CD14-positive monocyte (primary cell): ENCODE data around the gene HS6ST2. TPM values are rescaled to one million over a fixed set of nuclear protein-coding genes. Genes with fewer than 3 reads are reported as not detected.

Experiments
- DNase-seq, 3 donors: peaks; one replicate each; pipeline ENCODE4 v3.0.0-alpha.2; 2011 to 2022
- H2AFZ ChIP-seq: 2 replicates; pipeline ENCODE4 v1.6.0; 2012; ENCODE audit warnings: mild to moderate bottlenecking, low read depth, low read length, inconsistent platforms; ENCODE audit not compliant: insufficient read depth, poor library complexity, severe bottlenecking
- H3K27ac ChIP-seq, 2 donors: 1 replicate in 1 of 2; 2 replicates in 1 of 2; pipeline ENCODE4 v1.5.1; 2012 to 2013; ENCODE audit warnings: low read length in 2 of 2, control low read depth in 1 of 2, inconsistent platforms in 1 of 2, low read depth in 1 of 2, mild to moderate bottlenecking in 1 of 2
- H3K27me3 ChIP-seq, 2 donors: one replicate each; pipeline versions ENCODE4 v1.6.0 to v1.6.1; 2011 to 2013; ENCODE audit warnings: low read length in 2 of 2; ENCODE audit not compliant: control insufficient read depth in 2 of 2, insufficient read depth in 2 of 2
- H3K36me3 ChIP-seq, 2 donors: replicated peaks in 1 of 2; 1 replicate in 1 of 2; 2 replicates in 1 of 2; pipeline versions ENCODE4 v1.5.1 to v1.6.1; 2012 to 2013; ENCODE audit warnings: low read length in 2 of 2, control low read depth in 1 of 2, inconsistent platforms in 1 of 2, mild to moderate bottlenecking in 1 of 2; ENCODE audit not compliant: insufficient read depth in 2 of 2, control insufficient read depth in 1 of 2
- H3K4me1 ChIP-seq, 2 donors: 1 replicate in 1 of 2; 2 replicates in 1 of 2; pipeline versions ENCODE4 v1.5.1 to v1.6.1; 2012 to 2013; ENCODE audit warnings: low read length in 2 of 2, control low read depth in 1 of 2, inconsistent platforms in 1 of 2, mild to moderate bottlenecking in 1 of 2, moderate library complexity in 1 of 2; ENCODE audit not compliant: insufficient read depth in 2 of 2, control insufficient read depth in 1 of 2
- H3K4me2 ChIP-seq: replicated peaks from 2 replicates; pipeline ENCODE3; 2012; ENCODE audit warnings: low read length, moderate library complexity, mild to moderate bottlenecking; ENCODE audit not compliant: poor library complexity, severe bottlenecking; ENCODE audit errors: extremely low read depth
- H3K4me3 ChIP-seq, 3 experiments: fragments of 200-600 bp in 1 of 3; sonication (generic) in 1 of 3; replicated peaks in 1 of 3; 1 replicate in 2 of 3; 2 replicates in 1 of 3; pipeline ENCODE4 v1.5.1; 2011 to 2013; ENCODE audit warnings: low read length in 3 of 3, mild to moderate bottlenecking in 3 of 3, control low read depth in 2 of 3, low read depth in 2 of 3, inconsistent platforms in 1 of 3, moderate library complexity in 1 of 3
- H3K79me2 ChIP-seq: 2 replicates; pipeline ENCODE4 v1.6.0; 2012; ENCODE audit warnings: mild to moderate bottlenecking, control low read depth, inconsistent platforms, low read length, moderate library complexity; ENCODE audit not compliant: insufficient read depth
- H3K9ac ChIP-seq: 2 replicates; pipeline ENCODE4 v1.6.0; 2017; ENCODE audit warnings: low read length, mild to moderate bottlenecking; ENCODE audit not compliant: insufficient read depth, poor library complexity, severe bottlenecking
- H3K9me3 ChIP-seq, 2 donors: replicated peaks in 1 of 2; 1 replicate in 1 of 2; 2 replicates in 1 of 2; pipeline versions ENCODE4 v1.5.1 to v1.6.1; 2012 to 2013; ENCODE audit warnings: low read length in 2 of 2, control low read depth in 1 of 2; ENCODE audit not compliant: control insufficient read depth in 1 of 2, insufficient read depth in 1 of 2
- H4K20me1 ChIP-seq: 2 replicates; pipeline ENCODE4 v1.6.0; 2012; ENCODE audit warnings: mild to moderate bottlenecking, low read length, control low read depth, moderate library complexity; ENCODE audit not compliant: insufficient read depth
- H3K27ac Mint-ChIP-seq, 7 donors: one replicate each; pipeline ENCODE4 v1.8.0; 2020; ENCODE audit warnings: mild to moderate bottlenecking in 7 of 7, mixed read lengths in 7 of 7, moderate library complexity in 6 of 7, inconsistent platforms in 2 of 7
- H3K27me3 Mint-ChIP-seq, 3 donors: one replicate each; pipeline ENCODE4 v1.8.0; 2021 to 2022; ENCODE audit warnings: low read depth in 3 of 3, mild to moderate bottlenecking in 3 of 3, mixed read lengths in 3 of 3, moderate library complexity in 3 of 3, inconsistent platforms in 1 of 3
- H3K36me3 Mint-ChIP-seq, 2 donors: one replicate each; pipeline ENCODE4 v1.8.0; 2020; ENCODE audit warnings: mixed read lengths in 2 of 2, inconsistent platforms in 1 of 2, mild to moderate bottlenecking in 1 of 2
- H3K4me1 Mint-ChIP-seq: one replicate; pipeline ENCODE4 v1.8.0; 2020; ENCODE audit warnings: mild to moderate bottlenecking, mixed read lengths
- H3K4me3 Mint-ChIP-seq, 2 donors: one replicate each; pipeline ENCODE4 v1.8.0; 2020; ENCODE audit warnings: mild to moderate bottlenecking in 2 of 2, mixed read lengths in 2 of 2, moderate library complexity in 1 of 2
- H3K9me3 Mint-ChIP-seq, 7 donors: one replicate each; pipeline ENCODE4 v1.8.0; 2020 to 2022; ENCODE audit warnings: mixed read lengths in 7 of 7, mild to moderate bottlenecking in 6 of 7, moderate library complexity in 6 of 7, inconsistent platforms in 2 of 7
- CTCF ChIP-seq: fragments of 200-600 bp; IDR thresholded peaks from one replicate; pipeline ENCODE4 v1.8.0; 2022; ENCODE audit warnings: antibody characterized with exemption, mild to moderate bottlenecking
- WGBS: methylation state at CpG from one replicate; pipeline ENCODE4 v1.1.5; 2013; ENCODE audit warnings: missing lambda C conversion rate; ENCODE audit not compliant: insufficient coverage; 5-methylcytosine and 5-hydroxymethylcytosine counted together
- intact Hi-C, 2 donors: fragments of 100-400 bp; cut with micrococcal nuclease; formaldehyde crosslinking; loops; one replicate each; pipeline versions ENCODE4 v1.15.0 to v1.15.1; 2023
- polyA plus RNA-seq, 3 donors: library from polyadenylated mRNA; depleted of rRNA in 1 of 3; unstranded in 2 of 3; stranded (reverse) in 1 of 3; fragments of 300-500 nt in 2 of 3; fragments of >200 nt in 1 of 3; fragmentation: Illumina TruSeq in 2 of 3; gene quantifications; 1 replicate in 2 of 3; 2 replicates in 1 of 3; pipeline ENCODE4 v1.2.3, GENCODE V29; 2012 to 2021

Gene HS6ST2
- polyA plus RNA-seq, 3 donors: not detected

GRCh38 chrX:132955690-132956089 lies 2.7 kb downstream of the HS6ST2 start:
- Histone ChIP-seq H4K20me1 (no peaks in the 10 kb centered on the region), H3K9ac (no peak overlapping the region), H3K4me3 (no peak overlapping the region), H3K4me1 (no peaks in the 10 kb centered on the region), H3K27ac (no peak overlapping the region), H3K9me3 (peaks cover 0 to 31% of the 10 kb centered on the region in 2 donors), H3K36me3 (no peaks in the 10 kb centered on the region), H2AFZ (no peak overlapping the region), H3K4me2 (no peak overlapping the region), H3K79me2 (no peaks in the 10 kb centered on the region), H3K27me3 (peaks cover 24 to 59% of the 10 kb centered on the region in 2 donors)
- H3K9me3 Mint-ChIP-seq: peaks cover 0 to 17% (median 9%) of the 10 kb centered on the region in 7 donors
- DNase-seq: no peak
- peaks cover 35 to 60% (median 57%) of the 10 kb centered on the region in 3 donors for H3K27me3 Mint-ChIP-seq
- 35% methylated on average over 6 of the region's 11 CpGs for WGBS
- peak overlapping the region in 1 of 2 donors; percentile 71 for H3K4me3 Mint-ChIP-seq
- H3K4me1 Mint-ChIP-seq: peaks cover 4% of the 10 kb centered on the region
- TF ChIP-seq CTCF: no peak
- no peak overlapping the region for H3K27ac Mint-ChIP-seq
- intact Hi-C loops: no loop called here
- no peaks in the 10 kb centered on the region for H3K36me3 Mint-ChIP-seq

- H3K27me3 ChIP-seq: peaks cover 20 to 49% of the 10 kb centered on the region in 2 donors
- peaks cover 0 to 30% of the 10 kb centered on the region in 2 donors for H3K9me3 ChIP-seq
- no peak overlapping the region for H3K27ac ChIP-seq
- no peak overlapping the region for H3K4me2 ChIP-seq
- H3K79me2 ChIP-seq: no peaks in the 10 kb centered on the region
- Mint-ChIP-seq H3K4me3 (no peak overlapping the region), H3K9me3 (peaks cover 0 to 17% (median 9%) of the 10 kb centered on the region in 7 donors), H3K36me3 (no peaks in the 10 kb centered on the region), H3K27ac (no peak overlapping the region), H3K27me3 (peaks cover 30 to 49% (median 49%) of the 10 kb centered on the region in 3 donors), H3K4me1 (peaks cover 4% of the 10 kb centered on the region)
- no peaks in the 10 kb centered on the region for H4K20me1 ChIP-seq
- no peaks in the 10 kb centered on the region for H3K4me1 ChIP-seq
- DNase-seq: no peak
- intact Hi-C loops: no loop called here
- no peak overlapping the region for H3K9ac ChIP-seq
- WGBS: no CpG with 5 or more reads among the region's 3 CpGs
- no peaks in the 10 kb centered on the region for H3K36me3 ChIP-seq
- no peak overlapping the region for H2AFZ ChIP-seq
- no peak for TF ChIP-seq CTCF
- no peak overlapping the region for H3K4me3 ChIP-seq
Measured at GRCh38 chrX:132954323-132954722, 4.1 kb downstream of the HS6ST2 start.
